ENCODE measurements around the gene AJUBA.
A peak's percentile ranks its signal among the peaks of the same experiment; 100 is the strongest.

Gene AJUBA

GRCh38 chr14:22981876-22982476 is 375 bp downstream of the AJUBA start:
- H3K9me3 ChIP-seq (ENCODE audit: insufficient read depth, low read depth, low read length), result no peaks in the 10 kb centered on the region
- TF ChIP-seq CTCF (conservative IDR thresholded peaks at IDR 0.05; ENCODE audit: low read length) (no peak), EZH2phosphoT487 (IDR thresholded peaks at IDR 0.05; ENCODE audit: borderline replicate concordance) (no peak)
- no peaks in the 10 kb centered on the region for H3K36me3 ChIP-seq (ENCODE audit: insufficient read depth, low read length)
- H3K27me3 ChIP-seq (ENCODE audit: insufficient read depth, low read length, poor library complexity, severe bottlenecking), result no peaks in the 10 kb centered on the region
- H3K4me1 ChIP-seq (ENCODE audit: insufficient read depth, low read length, poor library complexity, severe bottlenecking), result peaks cover 28% of the 10 kb centered on the region
- H2AFZ ChIP-seq (ENCODE audit: low read length), result peak overlapping the region; percentile 98
- no peaks in the 10 kb centered on the region for H3K9me2 ChIP-seq (replicated peaks; ENCODE audit: low read depth, low read length)
- peak overlapping the region; percentile 100 for H3K4me2 ChIP-seq (ENCODE audit: low read depth, low read length, poor library complexity, severe bottlenecking)
- H3K79me2 ChIP-seq (ENCODE audit: insufficient read depth, low read length), result peaks cover 34% of the 10 kb centered on the region
- H3F3A ChIP-seq (ENCODE audit: low read depth), result no peaks in the 10 kb centered on the region
- peak overlapping the region; percentile 87 for H3K9ac ChIP-seq (ENCODE audit: low read depth, low read length, poor library complexity, severe bottlenecking)
- no peaks in the 10 kb centered on the region for H4K20me1 ChIP-seq (ENCODE audit: insufficient read depth, low read length, poor library complexity, severe bottlenecking)
- H3K4me3 ChIP-seq (ENCODE audit: low read length, poor library complexity, severe bottlenecking), result peak overlapping the region; percentile 95

- H2AFZ ChIP-seq (ENCODE audit: low read length), result no peak overlapping the region; the same call in 1 of the 2 replicates
Measured at GRCh38 chr14:22981090-22981875, 1.1 kb downstream of the AJUBA start.

DNA sequence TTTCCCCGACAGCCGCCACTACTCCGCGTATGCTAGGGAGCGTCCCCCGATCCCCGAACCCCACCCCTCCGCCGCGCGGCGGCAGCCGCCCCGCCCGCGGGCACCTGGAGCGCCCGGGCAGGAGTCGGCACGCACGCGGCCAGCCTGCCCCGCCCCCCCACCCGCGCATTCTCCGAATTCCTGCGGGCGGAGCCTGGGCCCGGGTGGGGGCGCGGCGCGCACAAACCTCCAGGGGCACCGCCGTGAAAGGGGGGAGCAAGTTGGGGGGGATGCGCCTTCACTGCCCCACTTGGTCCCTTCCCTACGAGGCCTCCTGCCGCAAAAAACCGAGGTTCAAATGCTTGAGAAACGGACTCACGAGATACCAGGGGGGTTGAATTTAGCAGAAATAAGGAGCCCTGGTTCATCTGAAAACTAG is 1.7 kb downstream of the AJUBA start:
- no peaks in the 10 kb centered on the region for H3F3A ChIP-seq (ENCODE audit: low read depth)
- H3K9me2 ChIP-seq (replicated peaks; ENCODE audit: low read depth, low read length), result no peaks in the 10 kb centered on the region
- H2AFZ ChIP-seq (ENCODE audit: low read length), result 0 out of 2 replicates have a peak overlapping the region, but pooled peaks have one; percentile 46
- H3K4me1 ChIP-seq (ENCODE audit: insufficient read depth, low read length, poor library complexity, severe bottlenecking), result peaks cover 28% of the 10 kb centered on the region
- TF ChIP-seq CTCF (conservative IDR thresholded peaks at IDR 0.05; ENCODE audit: low read length), result no peak
- no peak for TF ChIP-seq EZH2phosphoT487 (IDR thresholded peaks at IDR 0.05; ENCODE audit: borderline replicate concordance)
- H3K36me3 ChIP-seq (ENCODE audit: insufficient read depth, low read length), result no peaks in the 10 kb centered on the region
- no peaks in the 10 kb centered on the region for H3K9me3 ChIP-seq (ENCODE audit: insufficient read depth, low read depth, low read length)
- peak overlapping the region; percentile 100 for H3K4me2 ChIP-seq (ENCODE audit: low read depth, low read length, poor library complexity, severe bottlenecking)
- peak overlapping the region; percentile 95 for H3K4me3 ChIP-seq (ENCODE audit: low read length, poor library complexity, severe bottlenecking)
- peak overlapping the region; percentile 87 for H3K9ac ChIP-seq (ENCODE audit: low read depth, low read length, poor library complexity, severe bottlenecking)
- H3K79me2 ChIP-seq (ENCODE audit: insufficient read depth, low read length), result peaks cover 34% of the 10 kb centered on the region
- H3K27me3 ChIP-seq (ENCODE audit: insufficient read depth, low read length, poor library complexity, severe bottlenecking), result no peaks in the 10 kb centered on the region
- no peaks in the 10 kb centered on the region for H4K20me1 ChIP-seq (ENCODE audit: insufficient read depth, low read length, poor library complexity, severe bottlenecking)

More at GRCh38 chr14:22981090-22981875, 1.1 kb downstream of the AJUBA start:
- peaks cover 28% of the 10 kb centered on the region for H3K4me1 ChIP-seq (ENCODE audit: insufficient read depth, low read length, poor library complexity, severe bottlenecking)
- no peaks in the 10 kb centered on the region for H3K27me3 ChIP-seq (ENCODE audit: insufficient read depth, low read length, poor library complexity, severe bottlenecking)
- H3K4me2 ChIP-seq (ENCODE audit: low read depth, low read length, poor library complexity, severe bottlenecking), result peak overlapping the region; percentile 100
- no peaks in the 10 kb centered on the region for H3F3A ChIP-seq (ENCODE audit: low read depth)
- no peaks in the 10 kb centered on the region for H4K20me1 ChIP-seq (ENCODE audit: insufficient read depth, low read length, poor library complexity, severe bottlenecking)
- H3K9me3 ChIP-seq (ENCODE audit: insufficient read depth, low read depth, low read length), result no peaks in the 10 kb centered on the region
- no peaks in the 10 kb centered on the region for H3K36me3 ChIP-seq (ENCODE audit: insufficient read depth, low read length)
- H3K4me3 ChIP-seq (ENCODE audit: low read length, poor library complexity, severe bottlenecking), result peak overlapping the region; percentile 95
- H3K9me2 ChIP-seq (replicated peaks; ENCODE audit: low read depth, low read length), result no peaks in the 10 kb centered on the region
- H3K9ac ChIP-seq (ENCODE audit: low read depth, low read length, poor library complexity, severe bottlenecking), result peak overlapping the region; percentile 87
- peaks cover 34% of the 10 kb centered on the region for H3K79me2 ChIP-seq (ENCODE audit: insufficient read depth, low read length)
- TF ChIP-seq EZH2phosphoT487 (IDR thresholded peaks at IDR 0.05; ENCODE audit: borderline replicate concordance), result no peak
- TF ChIP-seq CTCF (conservative IDR thresholded peaks at IDR 0.05; ENCODE audit: low read length), result no peak
